Measurements from ENCODE around the gene DISC1.
"Not testable (repeated sequence)": the region's sequence is repeated elsewhere in the genome, so short reads cannot be mapped to it uniquely, and the experiment has no call there.

Gene DISC1

GRCh38 chr1:231605149-231606100, 21.2 kb upstream of the DISC1 start:
- DNase-seq: no peak

DNA sequence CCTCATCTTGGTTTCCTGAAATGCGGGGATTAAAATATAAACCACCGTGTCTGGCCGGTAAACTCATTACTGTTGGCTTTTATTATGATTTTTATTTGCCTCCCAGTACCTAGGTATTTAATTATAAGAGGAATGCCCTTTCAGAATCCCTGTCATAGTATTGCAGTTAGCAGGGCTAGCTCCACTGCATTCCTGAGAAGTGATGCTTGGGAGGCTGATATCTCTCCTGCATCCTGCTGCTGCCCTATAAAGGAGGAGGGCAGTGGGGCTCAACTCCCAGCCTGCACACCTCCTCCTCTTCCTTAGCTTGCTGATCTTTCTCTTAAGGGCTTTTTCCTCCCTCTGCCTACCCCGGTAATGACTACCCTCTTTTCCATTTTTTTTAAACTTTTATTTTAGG, 19.9 kb upstream of the DISC1 start:
- no peak for DNase-seq

GRCh38 chr1:231610388-231610787, 16.2 kb upstream of the DISC1 start:
- DNase-seq: no peak

DNA sequence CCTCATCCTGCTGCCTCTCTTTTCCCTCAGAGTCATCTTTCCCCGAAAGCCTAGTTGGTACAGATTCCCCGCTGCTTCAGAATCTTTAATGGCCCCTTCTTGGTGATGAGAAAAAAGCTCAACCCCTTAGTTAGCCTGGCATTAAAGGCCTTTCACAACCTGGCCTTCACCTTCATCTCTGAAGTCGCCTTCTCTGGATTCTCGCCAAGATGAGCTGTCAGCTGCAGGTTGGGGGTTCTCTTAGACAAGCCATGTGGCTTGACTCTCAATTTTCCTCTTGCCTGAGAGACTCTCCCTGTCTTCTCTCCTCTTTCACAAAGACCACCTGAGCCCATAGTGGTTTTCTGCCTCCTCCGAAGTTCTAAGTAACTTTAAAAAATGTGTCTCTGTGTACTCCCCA, 15.5 kb upstream of the DISC1 start:
- no peak for DNase-seq

- DNase-seq: peak in 1 of 56 donors; percentile 1
Observed at GRCh38 chr1:231611851-231612250, 14.7 kb upstream of the DISC1 start.

DNA sequence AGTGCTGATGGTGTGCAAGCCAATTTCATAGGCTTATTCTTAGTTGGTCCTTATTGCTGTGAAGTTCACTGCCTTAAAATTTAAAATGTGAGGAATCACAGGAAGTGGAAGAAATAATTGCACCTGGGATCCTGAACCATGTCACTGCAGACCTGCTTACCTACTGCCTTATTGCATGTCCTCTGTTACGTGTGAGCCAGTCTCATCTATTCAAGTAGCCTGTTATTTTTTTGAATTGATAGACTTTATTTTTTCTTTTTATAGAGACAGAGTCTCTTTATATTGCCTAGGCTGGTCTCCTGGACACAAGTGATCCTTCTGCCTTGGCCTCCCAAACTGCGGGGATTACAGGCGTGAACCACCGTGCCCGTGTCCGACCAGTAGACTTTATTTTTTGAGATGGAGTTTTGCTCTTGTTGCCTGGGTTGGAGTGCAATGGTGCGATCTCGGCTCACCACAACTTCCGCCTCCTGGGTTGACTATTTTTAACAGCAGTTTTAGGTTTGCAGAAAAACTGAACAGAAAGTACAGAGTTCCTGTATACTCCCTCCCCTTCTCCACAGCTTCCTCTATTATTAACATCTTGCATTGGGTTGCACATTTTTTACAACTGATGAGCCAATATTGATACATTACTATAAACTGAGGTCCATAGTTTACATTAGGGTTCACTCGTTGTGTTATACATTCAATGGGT, 14.0 kb upstream of the DISC1 start:
- DNase-seq: peak in 5 of 56 donors; percentile 4 to 40 (median 12)

DNA sequence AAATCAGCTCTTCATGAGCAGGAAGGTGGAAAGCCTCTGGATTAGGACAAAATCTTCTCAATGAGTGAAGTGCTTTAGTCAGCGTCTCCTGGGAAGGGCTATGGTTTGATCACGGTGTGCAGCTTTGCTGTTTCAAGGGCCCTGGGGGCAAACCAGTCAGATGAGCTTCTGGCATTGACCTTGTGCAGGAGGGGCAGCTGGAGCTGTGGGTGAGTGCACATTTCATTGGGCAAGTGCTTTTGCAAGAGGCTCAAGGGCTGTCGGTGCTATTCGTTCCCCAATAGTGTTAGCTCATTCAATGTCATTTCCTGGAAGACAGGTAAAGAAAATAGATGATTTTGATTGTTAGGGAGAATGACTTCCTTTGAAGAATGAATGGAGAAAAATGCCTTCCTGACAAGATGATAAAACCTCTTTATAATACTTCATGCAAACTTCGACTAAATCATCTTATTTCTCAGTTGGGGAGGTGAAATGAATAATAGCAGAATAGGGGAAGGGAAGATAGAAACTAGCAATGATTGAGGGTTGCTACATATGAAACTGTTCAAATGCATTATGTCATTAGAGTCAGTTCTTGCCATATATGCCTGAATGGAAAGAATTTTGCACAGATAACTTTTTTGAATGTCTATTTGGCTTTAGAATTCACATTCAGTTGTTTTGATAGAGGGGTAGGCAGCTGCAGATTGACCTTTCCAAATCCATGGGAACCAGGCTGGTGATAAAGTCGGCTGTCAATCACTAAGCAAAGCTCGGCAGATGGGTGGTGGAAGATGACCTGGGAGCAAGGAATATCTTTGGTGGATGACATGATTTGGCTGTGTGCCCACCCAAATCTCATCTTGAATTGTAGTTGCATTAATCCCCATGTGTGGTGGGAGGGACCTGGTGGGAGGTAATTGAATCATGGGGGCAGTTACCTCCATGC, 12.9 kb upstream of the DISC1 start:
- no peak for DNase-seq

DNA sequence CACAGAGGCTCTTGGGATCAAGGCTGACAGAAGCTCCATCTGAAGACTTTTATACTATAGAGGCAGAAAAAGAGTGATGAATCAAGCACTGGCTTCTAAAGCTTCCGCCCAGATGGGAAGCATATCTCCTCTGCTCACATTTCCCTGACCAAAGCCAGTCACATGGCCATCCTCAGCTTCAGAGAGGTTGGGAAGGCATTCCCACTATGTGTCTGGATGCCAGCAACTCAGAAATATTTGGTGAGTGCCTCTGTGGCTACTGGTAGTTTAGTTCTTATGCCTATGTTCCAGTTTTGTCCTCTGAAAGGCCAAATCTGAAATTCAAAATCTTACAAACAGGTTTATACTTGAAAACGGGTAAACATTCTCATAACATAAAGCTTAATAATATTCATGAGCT, 9.9 kb upstream of the DISC1 start:
- no peak for DNase-seq

DNA sequence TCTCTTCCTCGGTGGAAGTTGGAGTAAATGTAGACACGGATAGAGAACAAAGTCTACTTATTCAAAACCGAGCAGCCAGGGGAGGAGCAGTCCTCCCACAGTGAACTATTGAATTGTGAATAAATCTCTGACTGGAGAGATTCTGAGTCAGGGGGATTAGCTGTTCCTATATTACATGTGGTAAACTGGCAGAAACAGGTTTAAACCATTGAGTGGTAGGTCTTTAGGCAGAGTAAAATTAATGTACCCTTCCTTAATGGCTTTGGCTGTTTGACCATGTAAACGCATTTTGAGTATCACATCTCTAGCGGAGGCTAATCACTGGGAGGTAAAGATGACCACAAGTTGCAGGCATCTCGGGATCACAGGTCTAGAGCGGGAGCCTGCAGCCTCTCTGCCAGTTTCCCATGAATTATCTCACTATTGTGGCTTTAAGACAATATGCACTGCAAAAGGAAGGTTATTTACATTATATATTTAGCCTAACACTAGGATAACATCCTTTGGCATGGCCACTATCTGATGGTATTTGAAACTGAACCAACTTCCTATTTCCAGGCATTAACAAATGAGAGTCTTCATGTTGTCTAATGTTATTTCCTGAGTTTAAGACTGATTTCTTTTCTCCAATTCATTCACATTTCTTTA, 7.9 kb upstream of the DISC1 start:
- DNase-seq: no peak

DNA sequence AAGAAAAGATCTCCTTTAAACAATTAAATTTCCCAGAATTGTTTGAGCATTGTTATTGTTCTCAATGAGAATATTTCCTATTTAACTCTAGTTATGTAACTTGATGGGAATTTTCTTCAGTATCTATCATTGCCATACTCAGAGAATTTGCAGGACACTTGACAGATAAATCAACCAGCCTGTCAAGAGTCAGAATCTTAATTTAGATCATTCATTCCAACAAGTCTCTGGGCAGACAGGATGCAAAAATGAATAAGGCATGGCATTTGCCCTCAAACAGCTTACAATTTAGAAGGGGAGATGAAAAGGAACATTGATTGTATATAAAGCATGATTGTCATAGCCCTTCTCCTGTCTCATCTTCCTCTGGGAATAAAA, 7.3 kb upstream of the DISC1 start:
- DNase-seq: no peak

GRCh38 chr1:231625042-231625441, 1.5 kb upstream of the DISC1 start:
- DNase-seq: not testable (repeated sequence)

- DNase-seq: no peak
Observed at GRCh38 chr1:231625975-231626534, 535 bp upstream of the DISC1 start.

DNA sequence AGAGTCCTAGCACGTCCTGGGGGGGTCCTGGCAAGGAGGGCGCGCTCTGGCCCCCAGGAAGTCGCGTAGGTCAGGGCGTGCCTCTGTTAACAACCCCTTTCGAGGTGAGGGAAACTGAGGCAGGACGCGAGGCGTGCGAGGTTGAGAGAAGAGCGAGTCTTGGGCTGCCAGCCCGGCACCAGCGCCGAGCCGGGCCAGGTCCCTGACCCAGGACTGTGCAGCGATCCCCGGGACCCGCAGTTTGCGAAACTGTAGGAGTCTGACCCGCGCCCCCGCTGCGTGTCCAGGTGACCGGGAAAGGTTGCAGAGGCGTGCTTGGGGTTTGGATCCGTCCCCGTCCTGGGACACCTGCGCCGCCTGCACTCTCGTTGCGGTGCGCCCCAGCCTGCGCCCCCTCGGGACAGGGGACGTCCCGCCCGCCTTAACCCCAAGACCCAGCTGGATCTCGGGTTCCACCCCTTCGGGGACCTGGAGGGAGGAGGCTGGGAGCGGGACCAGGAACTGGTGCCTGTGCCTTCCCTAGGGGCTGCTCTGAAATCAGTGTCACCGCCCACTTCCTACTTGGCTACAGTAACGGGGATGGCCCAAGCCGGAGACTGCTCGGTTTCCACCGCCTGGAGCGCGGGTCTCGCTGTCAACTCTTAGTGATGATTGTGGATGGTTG, 493 bp downstream of the DISC1 start:
- peak in 26 of 56 donors; percentile 13 to 63 (median 38) for DNase-seq

- DNase-seq: peak in 3 of 56 donors; percentile 14 to 55 (median 25)
Observed at GRCh38 chr1:231628207-231628876, 1.8 kb downstream of the DISC1 start.

DNA sequence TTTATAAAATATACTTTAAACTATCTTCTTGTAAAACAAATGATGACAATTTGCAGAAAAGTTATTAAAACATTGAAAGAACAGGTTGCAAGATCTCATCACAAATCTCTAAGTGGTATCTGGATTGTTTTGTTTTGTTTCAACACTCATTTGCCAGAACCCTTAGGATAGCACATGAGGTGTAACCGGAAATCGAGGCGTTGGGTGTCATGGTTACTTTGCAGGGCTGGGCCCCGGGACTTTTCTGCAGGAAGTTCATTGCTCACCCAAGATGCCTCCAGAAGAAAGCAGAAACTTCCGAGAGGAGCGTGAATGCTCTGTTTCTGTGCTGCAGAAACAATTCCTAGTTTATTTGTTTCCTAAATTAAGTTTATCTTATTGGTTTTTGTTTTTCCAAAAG, 2.5 kb downstream of the DISC1 start:
- no peak for DNase-seq

DNA sequence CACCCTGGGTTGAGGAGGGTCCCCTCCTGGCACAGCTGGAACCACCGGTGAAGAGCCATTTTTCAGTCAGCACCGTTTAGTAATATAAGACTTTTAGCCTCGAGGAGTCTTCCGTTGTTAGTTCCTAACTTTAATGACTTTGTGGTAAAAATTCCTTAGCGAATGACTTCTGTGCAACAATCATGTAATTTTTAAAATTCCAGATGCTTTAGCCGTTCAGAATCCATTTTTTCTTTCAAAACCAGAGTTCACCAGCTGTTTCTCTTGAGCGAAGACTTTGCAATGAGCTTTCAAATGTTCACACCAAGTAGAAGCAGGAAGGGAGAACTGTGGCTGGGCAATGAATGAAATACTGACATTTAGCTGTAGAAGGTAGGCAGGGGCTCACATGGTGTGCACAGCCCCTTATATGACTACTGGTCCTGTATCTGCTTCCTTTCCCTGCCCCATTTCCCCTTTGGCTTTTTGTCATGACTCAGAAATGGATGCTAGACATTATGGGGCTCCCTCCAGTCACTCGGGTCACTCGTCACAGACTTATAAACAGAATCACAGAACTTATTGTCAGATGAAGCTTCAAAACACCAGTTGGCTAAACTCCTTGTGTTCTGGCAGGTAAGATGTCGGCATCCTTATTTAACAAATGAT, 4.1 kb downstream of the DISC1 start:
- no peak for DNase-seq

- DNase-seq: no peak
Observed at GRCh38 chr1:231631717-231632116, 5.1 kb downstream of the DISC1 start.

DNA sequence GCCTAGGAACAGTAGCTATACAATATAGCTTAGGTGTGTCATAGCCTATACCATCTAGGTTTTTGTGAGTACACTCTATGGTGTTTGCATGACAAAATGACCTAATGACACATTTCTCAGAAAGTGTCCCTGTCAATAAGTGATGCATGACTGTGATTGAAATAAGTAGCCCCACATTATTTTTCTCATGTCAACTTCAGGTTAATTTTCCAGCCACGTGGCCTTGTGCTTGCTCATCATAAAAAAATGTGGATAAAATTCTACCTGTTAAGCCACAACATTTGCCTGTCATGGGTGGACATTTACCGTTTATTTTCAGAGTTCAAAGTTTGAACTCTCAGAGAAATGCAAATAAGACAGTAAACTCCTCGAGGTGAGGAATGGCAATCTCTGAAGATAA, 5.5 kb downstream of the DISC1 start:
- no peak for DNase-seq
